Measurements from ENCODE around the gene ZNF737. TPM values are rescaled to one million over a fixed set of nuclear protein-coding genes. Genes with fewer than 3 reads are reported as not detected.

The ZNF737 gene
- total and polyA plus RNA-seq, 2 of the 13 experiments (the other 11 are each of a cell fraction or from before 2014, with no cell fraction given) = 2.0 to 5.0 TPM

GRCh38 chr19:20565321-20566018 is at the start of gene ZNF737 (continued):
- TF ChIP-seq BRCA1 (CRISPR knock-in tag; IDR thresholded peaks at IDR 0.05) = no peak
- TF ChIP-seq PHF5A (CRISPR knock-in tag; IDR thresholded peaks at IDR 0.05; ENCODE audit: low read depth, unreplicated experiment) = no peak
- TF ChIP-seq KIAA2018 (CRISPR knock-in tag; IDR thresholded peaks at IDR 0.05; ENCODE audit: borderline replicate concordance) = no peak
- no peak for TF ChIP-seq FOXA1 (IDR thresholded peaks at IDR 0.05)
- no peak for TF ChIP-seq FOXA1 (CRISPR knock-in tag; IDR thresholded peaks at IDR 0.05)
- TF ChIP-seq NFIB (CRISPR knock-in tag; IDR thresholded peaks at IDR 0.05; ENCODE audit: borderline replicate concordance) = no peak
- peak; percentile 18; the same call in 1 of the 2 replicates for TF ChIP-seq YEATS4 (CRISPR knock-in tag; IDR thresholded peaks at IDR 0.05; ENCODE audit: borderline replicate concordance)
- TF ChIP-seq BORCS8-MEF2B (CRISPR knock-in tag; IDR thresholded peaks at IDR 0.05) = 0 out of 2 replicates have a peak, but pooled peaks have one; percentile 41
- TF ChIP-seq, protein P1, sequence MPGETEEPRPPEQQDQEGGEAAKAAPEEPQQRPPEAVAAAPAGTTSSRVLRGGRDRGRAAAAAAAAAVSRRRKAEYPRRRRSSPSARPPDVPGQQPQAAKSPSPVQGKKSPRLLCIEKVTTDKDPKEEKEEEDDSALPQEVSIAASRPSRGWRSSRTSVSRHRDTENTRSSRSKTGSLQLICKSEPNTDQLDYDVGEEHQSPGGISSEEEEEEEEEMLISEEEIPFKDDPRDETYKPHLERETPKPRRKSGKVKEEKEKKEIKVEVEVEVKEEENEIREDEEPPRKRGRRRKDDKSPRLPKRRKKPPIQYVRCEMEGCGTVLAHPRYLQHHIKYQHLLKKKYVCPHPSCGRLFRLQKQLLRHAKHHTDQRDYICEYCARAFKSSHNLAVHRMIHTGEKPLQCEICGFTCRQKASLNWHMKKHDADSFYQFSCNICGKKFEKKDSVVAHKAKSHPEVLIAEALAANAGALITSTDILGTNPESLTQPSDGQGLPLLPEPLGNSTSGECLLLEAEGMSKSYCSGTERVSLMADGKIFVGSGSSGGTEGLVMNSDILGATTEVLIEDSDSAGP (CRISPR knock-in tag; IDR thresholded peaks at IDR 0.05; ENCODE audit: borderline replicate concordance) = peak; percentile 73; the same call in 1 of the 2 replicates
- 0 out of 2 replicates have a peak, but pooled peaks have one; percentile 48 for TF ChIP-seq IRX3 (CRISPR knock-in tag; IDR thresholded peaks at IDR 0.05; ENCODE audit: borderline replicate concordance, low read depth)
- TF ChIP-seq ZNF552 (CRISPR knock-in tag; IDR thresholded peaks at IDR 0.05; ENCODE audit: borderline replicate concordance) = 0 out of 2 replicates have a peak, but pooled peaks have one; percentile 62
- TF ChIP-seq NFE2 (CRISPR knock-in tag; IDR thresholded peaks at IDR 0.05) = no peak
- TF ChIP-seq TCF7 (IDR thresholded peaks at IDR 0.05; ENCODE audit: low read depth) = no peak
- TF ChIP-seq, protein P2, sequence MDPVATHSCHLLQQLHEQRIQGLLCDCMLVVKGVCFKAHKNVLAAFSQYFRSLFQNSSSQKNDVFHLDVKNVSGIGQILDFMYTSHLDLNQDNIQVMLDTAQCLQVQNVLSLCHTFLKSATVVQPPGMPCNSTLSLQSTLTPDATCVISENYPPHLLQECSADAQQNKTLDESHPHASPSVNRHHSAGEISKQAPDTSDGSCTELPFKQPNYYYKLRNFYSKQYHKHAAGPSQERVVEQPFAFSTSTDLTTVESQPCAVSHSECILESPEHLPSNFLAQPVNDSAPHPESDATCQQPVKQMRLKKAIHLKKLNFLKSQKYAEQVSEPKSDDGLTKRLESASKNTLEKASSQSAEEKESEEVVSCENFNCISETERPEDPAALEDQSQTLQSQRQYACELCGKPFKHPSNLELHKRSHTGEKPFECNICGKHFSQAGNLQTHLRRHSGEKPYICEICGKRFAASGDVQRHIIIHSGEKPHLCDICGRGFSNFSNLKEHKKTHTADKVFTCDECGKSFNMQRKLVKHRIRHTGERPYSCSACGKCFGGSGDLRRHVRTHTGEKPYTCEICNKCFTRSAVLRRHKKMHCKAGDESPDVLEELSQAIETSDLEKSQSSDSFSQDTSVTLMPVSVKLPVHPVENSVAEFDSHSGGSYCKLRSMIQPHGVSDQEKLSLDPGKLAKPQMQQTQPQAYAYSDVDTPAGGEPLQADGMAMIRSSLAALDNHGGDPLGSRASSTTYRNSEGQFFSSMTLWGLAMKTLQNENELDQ (CRISPR knock-in tag; IDR thresholded peaks at IDR 0.05; ENCODE audit: borderline replicate concordance) = no peak
- no peak for TF ChIP-seq KDM5A (IDR thresholded peaks at IDR 0.05; ENCODE audit: borderline replicate concordance, low read length)
- TF ChIP-seq SP4 (CRISPR knock-in tag; IDR thresholded peaks at IDR 0.05) = peak; percentile 61
- TF ChIP-seq U2AF1 (optimal IDR thresholded peaks at IDR 0.05; ENCODE audit: low read depth, low read length) = no peak
- TF ChIP-seq PRPF4 (IDR thresholded peaks at IDR 0.05; ENCODE audit: low read depth, low read length, poor library complexity, severe bottlenecking) = no peak

Data from HepG2 (cell line).